H1 (cell line): ENCODE data around the gene RBCK1. TPM values are rescaled to one million over a fixed set of nuclear protein-coding genes. Genes with fewer than 3 reads are reported as not detected.

Source experiments
- CTCF ChIA-PET: fragments of 300-600 bp; sonication (Branson Sonifier 250); formaldehyde crosslinking; loops from one replicate; lab custom pipeline; 2021; ENCODE audit not compliant: partially characterized antibody; lab: Charles Lee
- POLR2A ChIA-PET: fragments of 300-600 bp; sonication (Branson Sonifier 250); formaldehyde crosslinking; loops from one replicate; lab custom pipeline; 2021; ENCODE audit warnings: inconsistent platforms; ENCODE audit not compliant: partially characterized antibody; lab: Charles Lee
- DNase-seq, 2 experiments: peaks; one replicate each; pipeline versions ENCODE4 v3.0.0 to v3.0.0-alpha.2; 2010 to 2022; ENCODE audit warnings: low spot score in 2 of 2, low read depth in 1 of 2, mixed read lengths in 1 of 2
- FAIRE-seq: peaks from 2 replicates; lab custom pipeline; 2011; peaks lifted over from hg19 to GRCh38; lab: Jason Lieb, UNC
- H2AFZ ChIP-seq: 2 replicates; pipeline ENCODE4 v1.8.1; 2012; ENCODE audit warnings: low read length, inconsistent platforms
- H2AK5ac ChIP-seq: 2 replicates; pipeline ENCODE4 v1.6.1; 2013; ENCODE audit warnings: low read depth, low read length
- H2BK120ac ChIP-seq: replicated peaks from 2 replicates; pipeline ENCODE3; 2013; ENCODE audit warnings: low read depth, low read length, inconsistent platforms
- H2BK12ac ChIP-seq: 2 replicates; pipeline ENCODE4 v1.6.1; 2013; ENCODE audit warnings: low read depth, low read length
- H2BK15ac ChIP-seq: 2 replicates; pipeline ENCODE4 v1.6.1; 2013; ENCODE audit warnings: low read length
- H2BK20ac ChIP-seq: 2 replicates; pipeline ENCODE4 v1.6.1; 2013; ENCODE audit warnings: low read length
- H2BK5ac ChIP-seq: 2 replicates; pipeline ENCODE4 v1.6.1; 2013; ENCODE audit warnings: low read depth, low read length
- H3K14ac ChIP-seq: 2 replicates; pipeline ENCODE4 v1.6.1; 2013; ENCODE audit warnings: inconsistent platforms; ENCODE audit not compliant: insufficient read length
- H3K18ac ChIP-seq: 2 replicates; pipeline ENCODE4 v1.6.1; 2013; ENCODE audit warnings: low read length; ENCODE audit errors: extremely low read depth
- H3K23ac ChIP-seq: 2 replicates; pipeline ENCODE4 v1.6.1; 2013; ENCODE audit warnings: inconsistent platforms; ENCODE audit not compliant: insufficient read length
- H3K23me2 ChIP-seq: 2 replicates; pipeline ENCODE4 v1.6.1; 2013; ENCODE audit warnings: low read depth, low read length
- H3K27ac ChIP-seq: 2 replicates; pipeline ENCODE4 v1.6.1; 2011; ENCODE audit warnings: low read depth, low read length, inconsistent platforms
- H3K27me3 ChIP-seq, 4 experiments: replicated peaks in 1 of 4; 1 replicate in 1 of 4; 2 replicates in 3 of 4; pipeline versions ENCODE4 v1.6.1 to v1.8.1; 2011 to 2013; ENCODE audit warnings: low read length in 3 of 4, mild to moderate bottlenecking in 3 of 4, inconsistent platforms in 2 of 4, mixed read lengths in 2 of 4, moderate library complexity in 1 of 4; ENCODE audit not compliant: control insufficient read depth in 3 of 4, insufficient read depth in 3 of 4; ENCODE audit errors: extremely low read depth in 1 of 4
- H3K36me3 ChIP-seq, 4 experiments: 2 replicates each; pipeline versions ENCODE4 v1.6.1 to v1.8.1; 2011 to 2013; ENCODE audit warnings: mild to moderate bottlenecking in 4 of 4, low read length in 3 of 4, moderate library complexity in 2 of 4, control low read depth in 1 of 4, inconsistent platforms in 1 of 4; ENCODE audit not compliant: insufficient read depth in 4 of 4, control insufficient read depth in 2 of 4
- H3K4ac ChIP-seq: replicated peaks from 2 replicates; pipeline ENCODE3; 2013; ENCODE audit warnings: low read length, low read depth, mixed read lengths, inconsistent platforms; ENCODE audit not compliant: insufficient read length
- H3K4me1 ChIP-seq, 4 experiments: replicated peaks in 1 of 4; 1 replicate in 1 of 4; 2 replicates in 3 of 4; pipeline versions ENCODE4 v1.6.1 to v1.8.1; 2011 to 2013; ENCODE audit warnings: low read length in 3 of 4, inconsistent platforms in 2 of 4, mixed read lengths in 1 of 4; ENCODE audit not compliant: insufficient read depth in 4 of 4, control insufficient read depth in 3 of 4
- H3K4me2 ChIP-seq, 2 experiments: 2 replicates each; pipeline versions ENCODE4 v1.6.1 to v1.8.1; 2011 to 2013; ENCODE audit warnings: low read depth in 2 of 2, low read length in 2 of 2, control low read depth in 1 of 2, inconsistent platforms in 1 of 2, mild to moderate bottlenecking in 1 of 2; ENCODE audit not compliant: insufficient read depth in 1 of 2
- H3K4me3 ChIP-seq, 4 experiments: fragments of 200-600, 300-600 bp in 1 of 4; sonication (generic), shearing (Covaris generic), sonication (Bioruptor Twin) in 1 of 4; 2 replicates each; pipeline versions ENCODE4 v1.5.1 to v1.8.1; 2011 to 2016; ENCODE audit warnings: low read length in 4 of 4, low read depth in 3 of 4, control low read depth in 2 of 4, inconsistent platforms in 2 of 4, mild to moderate bottlenecking in 2 of 4, mixed read lengths in 1 of 4, moderate library complexity in 1 of 4; ENCODE audit not compliant: insufficient read depth in 2 of 4; ENCODE audit errors: extremely low read depth in 1 of 4
- H3K56ac ChIP-seq: replicated peaks from 2 replicates; pipeline ENCODE3; 2013; ENCODE audit warnings: low read depth, mild to moderate bottlenecking, mixed read lengths, low read length, inconsistent platforms; ENCODE audit not compliant: insufficient read length
- H3K79me1 ChIP-seq: 2 replicates; pipeline ENCODE4 v1.6.1; 2013; ENCODE audit warnings: low read depth, low read length, control low read depth
- H3K79me2 ChIP-seq, 2 experiments: 2 replicates each; pipeline versions ENCODE4 v1.6.1 to v1.8.1; 2012 to 2013; ENCODE audit warnings: low read length in 2 of 2, mild to moderate bottlenecking in 2 of 2, inconsistent platforms in 1 of 2; ENCODE audit not compliant: insufficient read depth in 2 of 2, control insufficient read depth in 1 of 2
- H3K9ac ChIP-seq, 4 experiments: replicated peaks in 1 of 4; 1 replicate in 1 of 4; 2 replicates in 3 of 4; pipeline versions ENCODE4 v1.6.1 to v1.8.1; 2011 to 2013; ENCODE audit warnings: low read depth in 3 of 4, low read length in 3 of 4, control low read depth in 2 of 4, mild to moderate bottlenecking in 2 of 4, moderate library complexity in 2 of 4, inconsistent platforms in 1 of 4; ENCODE audit errors: extremely low read depth in 1 of 4
- H3K9me3 ChIP-seq, 2 experiments: 2 replicates each; pipeline versions ENCODE4 v1.6.1 to v1.8.1; 2012 to 2013; ENCODE audit warnings: mild to moderate bottlenecking in 2 of 2, moderate library complexity in 2 of 2, control low read depth in 1 of 2, inconsistent platforms in 1 of 2, low read depth in 1 of 2, low read length in 1 of 2, mixed read lengths in 1 of 2; ENCODE audit not compliant: insufficient read depth in 2 of 2
- H4K20me1 ChIP-seq, 2 experiments: replicated peaks in 1 of 2; 2 replicates each; pipeline versions ENCODE3 to v1.8.1; 2011 to 2013; ENCODE audit warnings: inconsistent platforms in 2 of 2, low read length in 2 of 2, mild to moderate bottlenecking in 1 of 2; ENCODE audit not compliant: insufficient read depth in 2 of 2, control insufficient read depth in 1 of 2
- H4K5ac ChIP-seq: 2 replicates; pipeline ENCODE4 v1.6.1; 2013; ENCODE audit warnings: low read length, low read depth, mixed read lengths, inconsistent platforms; ENCODE audit not compliant: insufficient read length
- H4K8ac ChIP-seq: 2 replicates; pipeline ENCODE4 v1.8.0; 2013; ENCODE audit warnings: mild to moderate bottlenecking, moderate library complexity, low read length, inconsistent platforms; ENCODE audit not compliant: insufficient read depth; ENCODE audit errors: extremely low read depth
- H4K91ac ChIP-seq: replicated peaks from 2 replicates; pipeline ENCODE3; 2013; ENCODE audit warnings: low read length, mixed read lengths, inconsistent platforms; ENCODE audit not compliant: insufficient read length
- HDAC2 ChIP-seq, 2 experiments: fragments of 300-600 bp in 1 of 2; sonication (generic) in 1 of 2; IDR thresholded peaks; 2 replicates each; pipeline ENCODE4 v1.6.1; 2011 to 2012; ENCODE audit warnings: low read depth in 2 of 2, low read length in 2 of 2, mild to moderate bottlenecking in 2 of 2, moderate library complexity in 2 of 2, borderline replicate concordance in 1 of 2, inconsistent platforms in 1 of 2
- JUN ChIP-seq: IDR thresholded peaks from 2 replicates; pipeline ENCODE4 v1.6.1; 2011; ENCODE audit warnings: low read depth, mild to moderate bottlenecking, improper control_type of control experiment, low read length
- POLR2A ChIP-seq, 2 experiments: IDR thresholded peaks; 1 replicate in 1 of 2; 2 replicates in 1 of 2; pipeline ENCODE4 v1.6.1; 2011; ENCODE audit warnings: low read depth in 2 of 2, low read length in 2 of 2, mild to moderate bottlenecking in 2 of 2; ENCODE audit errors: control extremely low read depth in 1 of 2
- RXRA ChIP-seq: IDR thresholded peaks from 2 replicates; pipeline ENCODE4 v1.6.1; 2011; ENCODE audit warnings: low read depth, mild to moderate bottlenecking, low read length, moderate library complexity; ENCODE audit not compliant: insufficient read depth
- SP4 ChIP-seq: IDR thresholded peaks from 2 replicates; pipeline ENCODE4 v1.6.1; 2012; ENCODE audit warnings: low read length, inconsistent platforms
- SUZ12 ChIP-seq: fragments of 200-600 bp; sonication (generic); IDR thresholded peaks from 2 replicates; pipeline ENCODE4 v1.6.1; 2012; ENCODE audit warnings: mild to moderate bottlenecking, inconsistent platforms, low read length, moderate library complexity, mixed read lengths
- TAF1 ChIP-seq: IDR thresholded peaks from 2 replicates; pipeline ENCODE4 v1.6.1; 2011; ENCODE audit warnings: mild to moderate bottlenecking, low read depth, low read length
- WGBS, 2 experiments: shearing (Covaris generic) in 1 of 2; methylation state at CpG; one replicate each; pipeline versions ENCODE4 v1.1.6 to v1.1.7; 2013 to 2015; ENCODE audit warnings: low lambda C conversion rate in 2 of 2, mixed read lengths in 2 of 2, inconsistent platforms in 1 of 2, low coverage in 1 of 2, missing lambda C conversion rate in 1 of 2; ENCODE audit not compliant: insufficient replicate concordance in 2 of 2, insufficient coverage in 1 of 2, insufficient read length in 1 of 2; ENCODE audit errors: extremely low coverage in 1 of 2, missing lambda C conversion rate in 1 of 2; 5-methylcytosine and 5-hydroxymethylcytosine counted together
- polyA plus RNA-seq, 7 experiments: library from polyadenylated mRNA; depleted of rRNA in 3 of 7; stranded (reverse) in 5 of 7; unstranded in 2 of 7; fragments of >200 nt in 5 of 7; fragments of 200-250 nt in 2 of 7; gene quantifications; 1 replicate in 5 of 7; 2 replicates in 1 of 7; 4 replicates in 1 of 7; pipeline versions ENCODE4 v1.2.1 to v1.2.3, GENCODE V29; 2011 to 2013; ENCODE audit warnings: missing spikeins in 2 of 7, mixed read lengths in 2 of 7
- total RNA-seq: library from RNA; stranded (reverse); fragmentation: NEBNext Ultra II Directional; extraction: Animal tissue kit (Norgen Biotek cat#: 25700); gene quantifications from 2 replicates; pipeline ENCODE4 v1.2.1, GENCODE V29; 2021

The RBCK1 gene
- total and polyA plus RNA-seq, 2 of the 8 experiments (the other 6 are each of a cell fraction or from before 2014, with no cell fraction given) = 43.1 to 54.7 TPM

GRCh38 chr20:426566-426965 is 18.5 kb downstream of the RBCK1 start:
- FAIRE-seq = no peak

More at GRCh38 chr20:426566-426965, 18.5 kb downstream of the RBCK1 start:
- H3K9ac ChIP-seq = no peak overlapping the region
- H3K4me1 ChIP-seq = no peaks in the 10 kb centered on the region
- H3K23me2 ChIP-seq = no peaks in the 10 kb centered on the region
- WGBS, 2 experiments = 95% methylated on average over 2 of the region's 2 CpGs; no CpG with 5 or more reads in 1 of the 2 experiments
- no peak overlapping the region for H3K56ac ChIP-seq
- H4K5ac ChIP-seq = no peak overlapping the region
- no peak for TF ChIP-seq HDAC2 (IDR thresholded peaks at IDR 0.05; ENCODE audit: borderline replicate concordance in 1 of 2, low read depth in 2 of 2, low read length in 2 of 2)
- TF ChIP-seq JUN = no peak
- no peak for TF ChIP-seq SUZ12
- TF ChIP-seq POLR2A (IDR thresholded peaks at IDR 0.05; ENCODE audit: control extremely low read depth in 1 of 2, low read depth in 2 of 2, low read length in 2 of 2) = no peak
- TF ChIP-seq SP4 = no peak
- no peak for TF ChIP-seq TAF1
- no peak for TF ChIP-seq RXRA
- no peak overlapping the region for H4K8ac ChIP-seq
- no peak overlapping the region for H2BK12ac ChIP-seq
- H3K27ac ChIP-seq = no peak overlapping the region
- no peak overlapping the region for H3K23ac ChIP-seq
- no peak overlapping the region for H3K4me3 ChIP-seq
- no peak for DNase-seq
- no peak overlapping the region for H2AFZ ChIP-seq
- H3K79me1 ChIP-seq = no peaks in the 10 kb centered on the region
- no peak overlapping the region for H3K4me2 ChIP-seq
- H2BK5ac ChIP-seq = no peak overlapping the region
- H2AK5ac ChIP-seq = no peak overlapping the region
- no peak overlapping the region for H2BK20ac ChIP-seq
- no peak overlapping the region for H3K4ac ChIP-seq
- H3K36me3 ChIP-seq = peaks cover 4 to 31% (median 9%) of the 10 kb centered on the region in 4 experiments; a peak in 5 of 8 replicates
- POLR2A ChIA-PET = interaction anchor here (1.8 kb wide), 1 partner anchor 79 kb away, joined by 3 read pairs; no protein-coding TSS in a partner anchor
- peaks cover 11 to 16% of the 10 kb centered on the region in 2 experiments for H4K20me1 ChIP-seq
- H3K18ac ChIP-seq = no peak overlapping the region
- no peaks in the 10 kb centered on the region for H3K9me3 ChIP-seq
- H3K27me3 ChIP-seq = no peaks in the 10 kb centered on the region
- CTCF ChIA-PET = interaction anchor here (0.6 to 1.1 kb wide), 2 partner anchors 55 to 166 kb away, joined by 4 read pairs; no protein-coding TSS in a partner anchor
- H2BK120ac ChIP-seq = no peak overlapping the region
- H2BK15ac ChIP-seq = no peak overlapping the region
- H3K14ac ChIP-seq = no peak overlapping the region
- H4K91ac ChIP-seq = no peak overlapping the region
- H3K79me2 ChIP-seq = no peaks in the 10 kb centered on the region
